HG03095 (cell line): ENCODE results near the gene HEPH.
"Not testable (repeated sequence)": the region's sequence is repeated elsewhere in the genome, so short reads cannot be mapped to it uniquely, and the experiment has no call there.

Source experiments
- ATAC-seq: cut with Tn5 transposase; IDR thresholded peaks from one replicate; pipeline ENCODE4 v1.9.1; 2021; ENCODE audit warnings: moderate library complexity; ENCODE audit not compliant: unreplicated experiment

HEPH gene, protein sequence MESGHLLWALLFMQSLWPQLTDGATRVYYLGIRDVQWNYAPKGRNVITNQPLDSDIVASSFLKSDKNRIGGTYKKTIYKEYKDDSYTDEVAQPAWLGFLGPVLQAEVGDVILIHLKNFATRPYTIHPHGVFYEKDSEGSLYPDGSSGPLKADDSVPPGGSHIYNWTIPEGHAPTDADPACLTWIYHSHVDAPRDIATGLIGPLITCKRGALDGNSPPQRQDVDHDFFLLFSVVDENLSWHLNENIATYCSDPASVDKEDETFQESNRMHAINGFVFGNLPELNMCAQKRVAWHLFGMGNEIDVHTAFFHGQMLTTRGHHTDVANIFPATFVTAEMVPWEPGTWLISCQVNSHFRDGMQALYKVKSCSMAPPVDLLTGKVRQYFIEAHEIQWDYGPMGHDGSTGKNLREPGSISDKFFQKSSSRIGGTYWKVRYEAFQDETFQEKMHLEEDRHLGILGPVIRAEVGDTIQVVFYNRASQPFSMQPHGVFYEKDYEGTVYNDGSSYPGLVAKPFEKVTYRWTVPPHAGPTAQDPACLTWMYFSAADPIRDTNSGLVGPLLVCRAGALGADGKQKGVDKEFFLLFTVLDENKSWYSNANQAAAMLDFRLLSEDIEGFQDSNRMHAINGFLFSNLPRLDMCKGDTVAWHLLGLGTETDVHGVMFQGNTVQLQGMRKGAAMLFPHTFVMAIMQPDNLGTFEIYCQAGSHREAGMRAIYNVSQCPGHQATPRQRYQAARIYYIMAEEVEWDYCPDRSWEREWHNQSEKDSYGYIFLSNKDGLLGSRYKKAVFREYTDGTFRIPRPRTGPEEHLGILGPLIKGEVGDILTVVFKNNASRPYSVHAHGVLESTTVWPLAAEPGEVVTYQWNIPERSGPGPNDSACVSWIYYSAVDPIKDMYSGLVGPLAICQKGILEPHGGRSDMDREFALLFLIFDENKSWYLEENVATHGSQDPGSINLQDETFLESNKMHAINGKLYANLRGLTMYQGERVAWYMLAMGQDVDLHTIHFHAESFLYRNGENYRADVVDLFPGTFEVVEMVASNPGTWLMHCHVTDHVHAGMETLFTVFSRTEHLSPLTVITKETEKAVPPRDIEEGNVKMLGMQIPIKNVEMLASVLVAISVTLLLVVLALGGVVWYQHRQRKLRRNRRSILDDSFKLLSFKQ

DNA sequence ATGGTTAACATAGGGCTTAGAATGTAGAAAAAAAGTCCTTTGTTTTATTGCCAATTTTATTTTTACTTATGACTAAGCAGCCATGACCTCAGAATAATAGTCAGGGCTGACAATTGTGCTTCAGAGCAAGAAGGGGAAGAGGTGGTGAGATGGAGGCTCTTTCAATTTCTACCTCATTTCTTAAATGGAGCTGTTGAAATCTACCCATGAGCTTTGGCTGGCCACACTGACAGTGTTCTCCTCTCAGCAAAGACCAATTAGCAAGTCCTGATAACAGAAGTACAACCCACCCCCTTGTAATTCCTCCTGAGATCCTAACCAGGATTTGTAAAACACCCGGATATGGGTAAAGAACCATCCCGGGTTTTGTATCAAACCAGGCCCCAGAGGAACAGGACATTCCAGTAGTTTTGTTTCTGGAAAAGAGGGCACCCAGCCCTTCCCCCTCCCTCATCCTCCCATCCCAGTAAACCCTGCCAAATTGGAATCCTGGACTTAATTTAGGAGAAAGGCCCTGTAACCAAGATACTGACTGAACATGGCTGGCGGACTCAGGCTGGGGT lies at the start of gene HEPH:
HEPH (plus strand) TSS at position 399 of the 563 bp plus-strand sequence. CDS start 6,324 bp downstream, outside the sequence.
- ATAC-seq: peak; percentile 58

DNA sequence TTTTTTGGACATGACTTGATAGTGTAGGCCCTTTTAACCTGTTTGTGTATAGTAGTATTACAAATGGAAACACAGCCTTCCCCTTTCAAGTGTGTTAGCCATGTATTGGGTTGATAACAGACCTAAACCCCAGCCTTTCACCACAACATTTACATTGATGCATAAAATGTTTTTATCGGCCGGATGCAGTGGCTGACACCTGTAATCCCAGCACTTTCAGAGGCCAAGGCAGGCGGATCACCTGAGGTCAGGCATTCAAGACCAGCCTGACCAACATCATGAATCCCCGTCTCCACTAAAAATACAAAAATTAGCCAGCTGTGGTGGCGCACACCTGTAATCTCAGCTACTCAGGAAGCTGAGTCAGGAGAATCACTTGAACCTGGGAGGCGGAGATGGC lies 45.3 kb upstream of the HEPH start:
- not testable (repeated sequence) for ATAC-seq

DNA sequence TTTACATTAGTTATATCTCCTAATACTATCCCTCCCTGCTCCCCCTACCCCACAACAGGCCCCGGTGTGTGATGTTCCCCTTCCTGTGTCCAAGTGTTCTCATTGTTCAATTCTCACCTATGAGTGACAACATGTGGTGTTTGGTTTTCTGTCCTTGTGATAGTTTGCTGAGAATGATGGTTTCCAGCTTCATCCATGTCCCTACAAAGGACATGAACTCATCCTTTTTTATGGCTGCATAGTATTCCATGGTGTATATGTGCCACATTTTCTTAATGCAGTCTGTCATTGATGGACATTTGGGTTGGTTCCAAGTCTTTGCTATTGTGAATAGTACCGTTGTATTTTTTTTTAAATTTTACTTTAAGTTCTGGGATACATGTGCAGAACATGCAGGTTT lies 42.7 kb upstream of the HEPH start:
- ATAC-seq: not testable (repeated sequence)

DNA sequence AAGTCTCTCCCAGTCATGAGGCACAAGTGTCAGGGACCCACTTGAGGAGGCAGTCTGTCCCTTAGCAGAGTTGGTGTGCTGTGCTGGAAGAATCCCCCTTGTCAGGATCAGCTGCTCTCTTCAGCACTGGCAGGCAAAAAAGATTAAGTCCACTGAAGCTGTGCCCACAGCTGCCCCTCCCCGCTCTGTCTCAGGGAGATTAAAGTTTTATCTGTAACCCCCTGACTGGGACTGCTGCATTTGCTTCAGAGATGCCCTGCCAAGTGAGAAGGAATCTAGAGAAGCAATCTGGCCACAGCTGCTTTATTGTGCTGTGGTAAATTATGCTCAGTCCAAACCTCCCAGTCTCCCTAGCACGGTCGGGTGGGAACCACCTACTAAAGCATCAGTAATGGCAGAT lies 37.4 kb upstream of the HEPH start:
- no peak for ATAC-seq

DNA sequence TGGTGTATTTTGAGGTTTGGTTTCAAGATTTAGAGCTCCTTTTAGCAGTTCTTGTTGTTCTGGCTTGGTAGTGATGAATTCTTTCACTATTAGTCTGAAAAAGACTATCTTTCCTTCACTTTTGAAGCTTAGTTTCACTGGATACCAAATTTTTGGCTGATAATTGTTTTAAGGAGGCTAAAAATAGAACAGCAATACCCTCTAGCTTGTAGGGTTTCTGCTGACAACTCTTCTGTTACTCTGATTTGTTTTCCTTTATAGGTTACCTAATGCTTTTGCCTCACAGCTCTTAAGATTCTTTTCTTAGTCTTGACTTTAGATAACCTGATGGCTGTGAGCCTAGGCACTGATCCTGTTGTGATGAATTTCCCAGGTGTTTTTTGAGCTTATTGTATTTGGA lies 33.6 kb upstream of the HEPH start:
- no peak for ATAC-seq

DNA sequence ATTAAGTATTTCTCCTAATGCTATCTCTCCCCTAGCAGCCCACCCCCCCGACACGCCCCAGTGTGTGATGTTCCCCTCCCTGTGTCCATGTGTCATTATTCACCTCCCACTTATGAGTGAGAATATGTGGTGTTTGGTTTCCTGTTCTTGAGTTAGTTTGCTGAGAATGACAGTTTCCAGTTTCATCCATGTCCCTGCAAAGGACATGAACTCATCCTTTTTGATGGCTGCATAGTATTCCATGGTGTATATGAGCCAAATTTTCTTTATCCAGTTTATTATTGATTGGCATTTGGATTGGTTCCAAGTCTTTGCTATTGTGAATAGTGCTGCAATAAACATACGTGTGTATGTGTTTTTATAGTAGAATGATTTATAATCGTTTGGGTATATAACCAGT lies 28.8 kb upstream of the HEPH start:
- ATAC-seq: not testable (repeated sequence)

DNA sequence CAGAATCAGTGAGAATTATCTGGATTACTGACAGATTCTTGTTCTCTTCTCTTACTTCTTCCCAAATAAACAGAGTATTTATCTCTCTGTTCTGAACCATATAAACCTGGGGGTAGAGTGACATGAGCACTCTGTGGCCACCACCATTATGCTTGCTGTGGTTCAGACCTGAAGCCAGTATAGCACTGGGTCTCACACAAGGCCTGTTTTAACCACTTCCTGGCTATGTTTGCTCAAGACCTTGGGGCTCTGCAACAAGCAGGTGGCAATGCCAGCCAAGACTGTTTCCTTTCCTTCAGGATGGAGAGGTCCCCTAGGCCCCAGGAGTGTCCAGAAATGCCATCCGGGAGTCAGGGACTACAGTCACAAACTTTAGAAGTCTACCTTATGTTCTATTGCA lies 21.7 kb upstream of the HEPH start:
- ATAC-seq: no peak

DNA sequence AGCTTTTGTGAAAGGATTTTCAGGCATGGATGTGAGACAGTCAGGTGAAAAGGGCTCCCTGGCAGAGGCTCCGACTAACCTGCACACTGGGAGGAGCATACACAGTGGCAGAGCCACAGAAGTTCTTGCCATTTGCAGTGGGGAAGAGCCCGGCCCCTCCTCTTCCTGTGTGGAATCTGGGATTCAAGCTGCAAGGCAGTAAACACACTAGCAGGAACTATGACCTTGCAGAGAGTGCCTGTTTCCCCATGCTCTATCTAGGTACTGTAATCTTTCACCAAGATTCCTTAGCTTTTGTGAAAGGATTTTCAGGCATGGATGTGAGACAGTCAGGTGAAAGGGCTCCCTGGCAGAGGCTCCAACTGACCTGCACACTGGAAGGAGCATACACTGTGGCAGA lies 19.8 kb upstream of the HEPH start:
- no peak for ATAC-seq

DNA sequence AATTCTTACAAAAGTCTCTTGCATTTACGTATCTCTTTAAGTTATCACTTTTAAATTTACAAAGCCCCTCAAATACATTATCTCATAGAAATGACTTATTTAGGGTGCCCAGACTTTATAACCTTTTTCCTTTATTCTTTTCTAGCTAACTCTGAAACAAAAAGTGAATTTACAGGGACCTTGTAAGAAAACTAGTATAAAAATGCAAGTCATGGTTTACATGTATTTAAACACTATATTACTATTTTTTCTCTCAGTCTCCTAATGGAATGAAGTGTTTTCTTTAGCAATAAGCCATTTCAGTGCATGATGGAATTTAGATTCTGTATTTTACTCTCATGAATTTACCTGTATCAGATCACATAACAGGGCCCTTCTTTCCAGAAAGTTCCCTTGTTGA lies 14.5 kb upstream of the HEPH start:
- no peak for ATAC-seq

DNA sequence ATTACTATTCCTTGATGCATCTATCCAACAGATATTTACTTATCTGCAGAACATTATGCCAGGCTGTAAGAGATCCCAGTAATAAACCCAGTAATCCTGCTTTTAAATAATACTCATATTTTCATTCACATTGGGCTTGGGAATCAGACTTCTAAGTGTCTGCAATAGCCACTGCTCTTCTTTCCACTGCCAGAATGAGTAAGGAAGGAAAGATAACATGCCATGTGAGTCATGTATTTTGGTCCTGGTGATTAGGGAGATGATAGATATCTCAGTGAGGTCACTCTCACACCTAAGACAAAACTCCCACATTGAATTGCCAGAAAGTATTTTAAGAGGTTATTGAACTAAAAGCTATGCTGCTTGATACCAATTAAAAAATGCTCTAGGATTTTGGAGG lies 13.9 kb upstream of the HEPH start:
- ATAC-seq: no peak

DNA sequence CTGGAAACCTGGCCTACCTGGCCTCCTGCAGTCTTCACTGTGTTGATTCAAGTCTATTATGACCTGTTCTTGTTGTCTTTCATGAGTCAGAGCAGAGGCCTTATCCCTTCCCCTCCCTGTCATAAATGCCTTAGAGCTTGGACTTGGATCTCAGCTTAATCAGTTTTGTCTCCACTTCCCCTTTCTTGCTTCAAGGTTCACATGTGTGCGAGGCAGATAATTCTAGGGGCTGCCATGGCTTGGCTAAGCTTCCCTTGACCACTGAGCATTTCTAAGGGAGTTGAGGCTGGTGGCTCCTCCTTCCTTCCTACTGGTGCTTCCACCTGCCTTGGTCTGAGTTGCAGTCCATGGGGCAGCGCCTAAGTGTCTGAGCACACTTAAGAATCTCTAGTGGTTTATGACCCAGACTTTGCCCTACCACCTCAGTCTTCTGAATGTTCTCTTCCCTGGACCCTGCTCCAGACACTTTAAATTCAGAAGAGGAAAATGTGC lies 1.7 kb upstream of the HEPH start:
- ATAC-seq: no peak

DNA sequence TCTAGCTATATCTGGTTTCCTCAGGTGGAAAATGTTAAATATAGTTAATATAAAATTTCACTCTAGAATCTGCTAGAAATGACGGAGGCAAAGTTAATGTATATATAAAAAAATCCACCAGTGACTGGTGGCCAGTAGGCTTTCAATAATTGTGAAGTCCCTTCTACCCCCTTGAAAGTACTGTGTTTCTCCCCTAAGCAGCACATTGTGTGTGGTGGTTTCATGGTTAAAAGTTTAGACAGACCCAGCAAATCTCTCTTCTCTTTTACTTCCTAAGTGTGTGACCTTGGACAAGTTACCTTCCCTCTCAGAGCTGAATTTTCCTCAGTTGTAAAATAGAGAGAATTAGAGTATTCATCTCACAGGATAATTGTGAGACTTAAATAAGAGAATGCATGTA lies 600 bp upstream of the HEPH start:
- ATAC-seq: peak; percentile 47

DNA sequence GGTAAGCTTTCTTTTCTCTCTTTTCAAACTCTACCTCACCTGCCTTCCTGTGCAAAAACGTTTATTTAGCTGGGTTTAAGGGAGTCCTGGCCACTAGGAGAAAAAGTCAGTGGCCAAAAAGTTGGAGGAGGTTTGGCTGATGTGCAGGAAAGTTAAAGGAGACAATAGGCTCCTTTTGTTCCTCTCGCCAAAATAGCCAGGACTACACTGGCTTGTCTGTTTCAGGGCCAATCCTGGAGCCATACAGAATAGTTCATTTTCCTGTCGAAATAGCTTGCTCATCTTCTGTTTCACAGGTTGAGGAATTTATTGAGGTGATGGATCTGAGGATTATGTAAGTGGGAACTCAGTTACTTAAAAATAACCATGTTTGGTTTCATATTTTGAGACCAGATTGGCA lies 423 bp downstream of the HEPH start:
- ATAC-seq: no peak

DNA sequence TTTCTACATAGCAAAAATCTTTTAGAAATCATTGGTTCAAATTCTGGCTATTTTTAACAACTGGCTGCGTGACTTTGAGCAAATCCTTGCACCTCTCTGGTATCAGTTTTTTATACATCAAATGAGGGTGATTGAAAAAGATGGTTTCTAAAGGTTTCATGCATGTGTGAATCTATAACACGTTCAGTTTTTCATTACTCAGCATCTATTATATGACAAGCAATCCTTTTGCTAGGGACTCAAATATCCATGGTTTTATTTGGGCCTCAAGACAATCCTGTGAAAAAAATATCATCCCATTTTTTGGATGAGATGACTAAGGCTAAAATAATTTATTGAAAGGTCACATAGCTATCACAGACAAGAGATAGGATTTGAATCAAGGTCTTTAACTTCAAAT lies 884 bp downstream of the HEPH start:
- ATAC-seq: no peak

DNA sequence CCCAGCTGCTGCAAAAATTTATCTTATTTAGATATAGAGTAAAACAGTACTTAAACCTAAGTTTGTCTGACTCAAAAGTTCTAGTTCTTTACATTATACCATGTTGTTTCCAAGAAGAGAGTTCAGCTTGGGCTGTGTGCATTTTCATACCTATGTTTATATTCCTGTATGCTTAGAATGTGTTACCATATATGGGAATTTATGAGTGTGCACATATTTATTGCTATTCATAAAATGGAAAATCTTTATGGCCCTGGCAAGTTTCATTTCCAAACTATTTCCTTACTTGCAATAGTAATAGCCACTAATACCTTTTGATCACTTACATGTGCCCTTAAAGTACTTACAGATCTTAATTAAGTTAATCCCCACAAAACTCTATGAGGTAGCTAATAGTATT lies 2.6 kb downstream of the HEPH start:
- ATAC-seq: no peak

DNA sequence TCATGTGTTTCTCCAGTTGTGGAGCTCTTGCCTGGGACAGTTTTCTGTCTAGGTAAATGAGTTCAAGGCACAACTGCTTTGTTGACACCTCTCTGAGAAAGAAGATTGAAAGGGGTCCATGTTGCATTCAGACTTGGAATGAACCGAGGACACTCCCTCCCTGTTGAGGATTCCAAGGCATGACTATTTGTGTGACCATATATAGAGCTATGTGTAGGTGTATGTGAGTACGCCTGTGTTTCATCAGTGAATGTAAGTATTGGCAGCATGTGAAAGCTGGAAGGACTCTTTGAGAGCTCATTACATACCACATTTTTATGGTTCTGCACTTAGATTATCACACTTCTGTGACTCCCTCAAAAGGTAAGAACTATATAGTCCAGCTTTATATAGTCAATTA lies 3.4 kb downstream of the HEPH start:
- no peak for ATAC-seq

DNA sequence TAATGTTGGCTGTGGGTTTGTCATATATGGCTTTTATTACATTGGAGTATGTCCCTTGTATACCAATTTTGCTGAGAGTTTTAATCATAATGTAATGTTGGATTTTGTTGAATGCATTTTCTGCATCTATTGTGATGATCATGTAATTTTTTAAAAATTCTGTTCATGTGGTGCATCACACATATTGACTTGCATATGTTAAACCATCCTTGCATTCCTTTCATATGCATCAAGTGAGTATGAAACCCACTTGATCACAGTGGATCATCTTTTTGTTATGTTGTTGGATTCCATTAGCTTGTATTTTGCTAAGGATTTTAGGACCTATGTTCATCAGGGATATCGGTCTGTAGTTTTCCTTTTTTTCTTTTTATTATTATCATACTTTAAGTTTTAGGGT lies 12.1 kb downstream of the HEPH start:
- no peak for ATAC-seq

DNA sequence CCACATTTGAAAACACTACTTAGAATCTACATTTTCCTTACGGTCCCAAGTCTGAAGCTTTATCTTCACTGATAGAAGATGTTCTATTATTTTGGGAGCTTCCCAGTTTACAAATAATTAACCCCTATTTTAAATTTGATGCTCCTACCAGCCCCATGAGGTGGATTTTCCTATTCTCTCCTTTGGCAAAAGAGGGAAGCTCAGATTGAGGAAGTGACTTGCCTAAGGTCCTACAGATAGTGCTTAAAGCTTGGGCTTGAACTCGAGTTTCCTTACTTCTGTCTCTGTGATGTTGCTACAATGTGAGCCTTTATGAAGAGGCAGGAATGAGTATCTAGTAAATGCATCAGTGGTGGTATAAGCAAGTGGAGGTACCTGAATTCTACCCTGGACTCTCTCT lies 27.5 kb downstream of the HEPH start:
- ATAC-seq: no peak

DNA sequence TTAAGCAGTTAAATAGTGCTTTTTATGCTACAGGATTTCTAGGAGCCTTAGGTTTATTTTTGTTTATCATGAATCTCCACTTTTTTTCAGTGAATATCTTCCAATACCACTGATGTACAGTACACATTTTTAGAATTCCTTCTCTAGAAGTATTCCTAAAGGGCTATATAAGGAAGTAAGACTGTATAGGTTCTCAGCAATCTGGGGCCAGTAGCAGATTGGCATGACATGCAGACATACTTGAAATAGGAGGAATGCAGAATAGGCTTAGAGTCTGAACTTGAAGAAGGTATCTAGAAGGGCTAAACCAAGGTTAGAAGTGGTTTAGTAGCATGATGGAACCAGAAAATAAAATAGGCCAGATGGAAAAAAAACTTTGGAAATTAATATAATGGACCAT lies 29.8 kb downstream of the HEPH start:
- no peak for ATAC-seq

DNA sequence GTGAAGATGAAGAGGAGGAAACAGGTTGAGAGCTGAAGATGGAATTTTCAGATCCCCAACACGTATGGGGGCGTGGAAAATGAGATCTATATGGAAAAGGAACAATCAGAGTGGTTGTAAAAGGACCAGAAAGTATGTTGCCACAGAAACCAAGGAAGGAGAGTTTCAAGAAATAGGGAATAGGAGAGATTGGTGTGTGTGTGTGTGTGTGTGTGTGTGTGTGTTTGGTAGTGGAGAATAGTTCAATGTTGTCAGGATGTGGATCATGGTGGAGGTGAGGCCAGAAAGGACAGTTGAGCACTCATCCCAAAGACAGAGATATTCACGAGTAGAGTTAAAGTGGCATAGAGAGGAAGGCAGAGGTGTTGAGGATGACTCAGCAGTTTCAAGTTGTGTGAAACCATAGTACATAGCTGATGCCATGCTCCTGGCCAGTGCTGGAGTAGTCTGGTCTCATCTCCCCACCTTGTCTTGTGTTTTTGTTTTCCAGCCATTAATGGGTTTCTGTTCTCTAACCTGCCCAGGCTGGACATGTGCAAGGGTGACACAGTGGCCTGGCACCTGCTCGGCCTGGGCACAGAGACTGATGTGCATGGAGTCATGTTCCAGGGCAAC lies 36.1 kb downstream of the HEPH start:
- ATAC-seq: no peak
